Measurements from ENCODE around the gene HLA-DRB1. TPM values are rescaled to one million over a fixed set of nuclear protein-coding genes. Genes with fewer than 3 reads are reported as not detected.

HLA-DRB1 gene
- total and polyA plus RNA-seq, 2 experiments from 2014 or later = 0.38 to 1.5 TPM

GRCh38 chr6:32637883-32638282 lies 48.2 kb upstream of the HLA-DRB1 start (continued):
- TF ChIP-seq REST (IDR thresholded peaks at IDR 0.05; ENCODE audit: unreplicated experiment) = no peak
- no peak for TF ChIP-seq EZH2phosphoT487 (IDR thresholded peaks at IDR 0.05; ENCODE audit: unreplicated experiment)
- no peak for TF ChIP-seq EZH2 (IDR thresholded peaks at IDR 0.05; ENCODE audit: low read depth, unreplicated experiment)
- no peak for TF ChIP-seq CREB1 (CRISPR knock-in tag; IDR thresholded peaks at IDR 0.05; ENCODE audit: low read depth)
- TF ChIP-seq CTCF (conservative IDR thresholded peaks at IDR 0.05; ENCODE audit: low read depth in 2 of 2) = no peak
- no peak for TF ChIP-seq JUNB (IDR thresholded peaks at IDR 0.05; ENCODE audit: unreplicated experiment)
- TF ChIP-seq ZNF331 (CRISPR knock-in tag; IDR thresholded peaks at IDR 0.05; ENCODE audit: low read depth) = no peak

GRCh38 chr6:32637219-32637880 lies 47.7 kb upstream of the HLA-DRB1 start, which contains the start of gene HLA-DQA1:
Gene HLA-DQA1, plus strand, starts transcription at chr6:32637406. Its CDS starts 53 bp downstream, at chr6:32637459.
- Mint-ChIP-seq H3K36me3 (ENCODE audit: low read depth) (no peaks in the 10 kb centered on the region), H3K9me3 (no peaks in the 10 kb centered on the region), H3K4me1 (peaks cover 13% of the 10 kb centered on the region), H3K27me3 (ENCODE audit: insufficient read depth, low read depth, poor library complexity) (peaks cover 2% of the 10 kb centered on the region), H3K27ac (no peak within 1 kb of the TSS), H3K4me3 (no peak within 1 kb of the TSS)
- Histone ChIP-seq H3K4me1 (ENCODE audit: insufficient read depth) (peaks cover 7% of the 10 kb centered on the region; the same call in 1 of the 2 replicates), H3K4me3 (no peak within 1 kb of the TSS), H3K9me2 (ENCODE audit: insufficient read depth) (no peaks in the 10 kb centered on the region), H3K36me3 (ENCODE audit: insufficient read depth) (no peaks in the 10 kb centered on the region), H4K20me1 (replicated peaks; ENCODE audit: insufficient read depth) (no peaks in the 10 kb centered on the region), H3K4me2 (no peak within 1 kb of the TSS), H2AFZ (no peak within 1 kb of the TSS), H3K79me2 (replicated peaks; ENCODE audit: insufficient read depth) (no peaks in the 10 kb centered on the region), H3K27me3 (ENCODE audit: insufficient read depth) (no peaks in the 10 kb centered on the region), H3K27ac (ENCODE audit: low read depth) (no peak within 1 kb of the TSS), H3F3A (replicated peaks; ENCODE audit: low read depth) (no peaks in the 10 kb centered on the region)
- ATAC-seq (no peak; the same call in 2 of the 3 replicates), DNase-seq (ENCODE audit: low spot score) (no peak)
- TF ChIP-seq EZH2phosphoT487 (IDR thresholded peaks at IDR 0.05; ENCODE audit: unreplicated experiment) (no peak), ETS1 (IDR thresholded peaks at IDR 0.05) (no peak)

All from GM23338 (cell line).